ENCODE results near the gene ZBTB20. TPM values are rescaled to one million over a fixed set of nuclear protein-coding genes. Genes with fewer than 3 reads are reported as not detected.

ZBTB20 gene
- total RNA-seq, 6 donors from 2014 or later, result 40.0 to 150 (median 65.8) TPM

DNA sequence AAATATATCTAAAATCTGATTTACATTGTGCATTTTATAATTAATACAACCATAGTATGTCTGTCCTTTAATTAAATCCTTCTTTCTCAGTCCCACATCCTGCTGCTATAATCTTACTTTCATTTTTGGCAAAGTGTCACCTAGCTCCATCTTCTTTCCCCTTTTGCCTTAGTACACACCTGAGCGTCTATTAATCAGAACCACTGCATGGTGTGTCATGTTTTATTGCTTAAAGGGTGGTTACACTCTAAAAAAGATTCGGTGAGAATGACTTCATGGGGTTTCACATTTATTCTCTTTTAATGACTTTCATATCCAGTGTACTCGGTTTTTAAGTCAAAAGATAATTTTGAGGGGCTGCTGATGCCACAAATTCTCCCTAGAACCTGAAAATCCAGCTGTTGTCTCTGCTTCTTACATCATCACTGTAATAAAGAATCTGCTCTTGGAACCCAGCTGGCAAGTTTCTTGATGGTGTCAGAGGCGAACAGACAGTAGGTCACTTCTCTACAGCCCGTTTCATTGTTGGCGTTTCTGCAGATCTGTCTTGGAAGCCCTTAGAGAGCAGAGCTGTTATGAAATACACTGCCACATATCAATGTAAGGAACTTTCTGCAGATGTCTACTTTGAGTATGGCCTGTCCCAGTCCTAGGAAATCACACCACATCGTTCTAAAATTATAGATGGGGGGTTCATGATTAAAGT is 753.6 kb downstream of the ZBTB20 start:
- WGBS, 2 donors, result 80 to 82% methylated on average over 7 of the region's 7 CpGs
- DNase-seq, result no peak
- Histone ChIP-seq H3K36me3 (peaks cover 0 to 4% (median 3%) of the 10 kb centered on the region in 4 donors), H3K27me3 (no peaks in the 10 kb centered on the region), H3K27ac (no peak overlapping the region), H3K4me3 (no peak overlapping the region), H3K4me1 (no peaks in the 10 kb centered on the region), H3K9me3 (no peaks in the 10 kb centered on the region)
- no peak for TF ChIP-seq POLR2AphosphoS5 (IDR thresholded peaks at IDR 0.05)
- no peak for TF ChIP-seq EP300 (IDR thresholded peaks at IDR 0.05)
- ATAC-seq (ENCODE audit: low FRiP score in 2 of 2), result peak in 1 of 2 donors; percentile 54

GRCh38 chr3:114392831-114393230 is 754.3 kb downstream of the ZBTB20 start:
- TF ChIP-seq, protein P1, sequence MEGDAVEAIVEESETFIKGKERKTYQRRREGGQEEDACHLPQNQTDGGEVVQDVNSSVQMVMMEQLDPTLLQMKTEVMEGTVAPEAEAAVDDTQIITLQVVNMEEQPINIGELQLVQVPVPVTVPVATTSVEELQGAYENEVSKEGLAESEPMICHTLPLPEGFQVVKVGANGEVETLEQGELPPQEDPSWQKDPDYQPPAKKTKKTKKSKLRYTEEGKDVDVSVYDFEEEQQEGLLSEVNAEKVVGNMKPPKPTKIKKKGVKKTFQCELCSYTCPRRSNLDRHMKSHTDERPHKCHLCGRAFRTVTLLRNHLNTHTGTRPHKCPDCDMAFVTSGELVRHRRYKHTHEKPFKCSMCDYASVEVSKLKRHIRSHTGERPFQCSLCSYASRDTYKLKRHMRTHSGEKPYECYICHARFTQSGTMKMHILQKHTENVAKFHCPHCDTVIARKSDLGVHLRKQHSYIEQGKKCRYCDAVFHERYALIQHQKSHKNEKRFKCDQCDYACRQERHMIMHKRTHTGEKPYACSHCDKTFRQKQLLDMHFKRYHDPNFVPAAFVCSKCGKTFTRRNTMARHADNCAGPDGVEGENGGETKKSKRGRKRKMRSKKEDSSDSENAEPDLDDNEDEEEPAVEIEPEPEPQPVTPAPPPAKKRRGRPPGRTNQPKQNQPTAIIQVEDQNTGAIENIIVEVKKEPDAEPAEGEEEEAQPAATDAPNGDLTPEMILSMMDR (IDR thresholded peaks at IDR 0.05), result no peak
- TF ChIP-seq EP300 (IDR thresholded peaks at IDR 0.05) (no peak), POLR2AphosphoS5 (IDR thresholded peaks at IDR 0.05) (no peak), POLR2A (IDR thresholded peaks at IDR 0.05) (no peak)
- H3K36me3 ChIP-seq, result peaks cover 0 to 10% (median 7%) of the 10 kb centered on the region in 4 donors
- no peak for ATAC-seq (ENCODE audit: low FRiP score in 2 of 2)
- no peaks in the 10 kb centered on the region for H3K9me3 ChIP-seq
- no peak overlapping the region for H3K4me3 ChIP-seq
- no peak for DNase-seq
- H3K27ac ChIP-seq, result no peak overlapping the region
- WGBS, 2 donors, result 93 to 95% methylated on average over 2 of the region's 2 CpGs
- no peaks in the 10 kb centered on the region for H3K27me3 ChIP-seq
- H3K4me1 ChIP-seq, result no peaks in the 10 kb centered on the region

DNA sequence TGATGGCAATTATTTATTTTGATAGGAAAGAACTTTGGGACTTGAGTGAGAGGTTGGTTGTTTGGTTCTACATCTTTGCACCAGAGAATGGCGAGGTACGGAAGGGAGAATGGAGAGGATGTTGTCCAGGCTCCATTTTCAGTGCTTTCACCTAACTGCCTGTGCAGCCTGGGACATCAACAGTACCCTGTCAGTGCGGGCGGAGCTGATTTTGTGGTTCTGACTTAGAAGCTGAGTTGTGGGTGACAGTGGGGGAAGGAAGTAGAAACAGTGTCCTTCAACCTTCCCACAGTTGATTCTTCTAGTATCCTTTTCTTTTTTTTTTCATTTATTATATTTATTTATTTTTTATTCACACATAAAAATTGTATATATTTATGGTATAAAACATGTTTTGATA is 757.9 kb downstream of the ZBTB20 start:
- no peak for DNase-seq
- Histone ChIP-seq H3K9me3 (no peaks in the 10 kb centered on the region), H3K27me3 (no peaks in the 10 kb centered on the region), H3K4me3 (no peak overlapping the region), H3K4me1 (peaks cover 0 to 8% (median 6%) of the 10 kb centered on the region in 4 donors), H3K27ac (no peak overlapping the region), H3K36me3 (peaks cover 0 to 14% (median 8%) of the 10 kb centered on the region in 4 donors)
- no peak for TF ChIP-seq EP300 (IDR thresholded peaks at IDR 0.05)
- TF ChIP-seq POLR2A (IDR thresholded peaks at IDR 0.05), result no peak
- TF ChIP-seq POLR2AphosphoS5 (IDR thresholded peaks at IDR 0.05), result no peak
- TF ChIP-seq, protein P1 (IDR thresholded peaks at IDR 0.05), result no peak
- 88 to 96% methylated on average over 4 of the region's 4 CpGs for WGBS, 2 donors
- no peak for ATAC-seq (ENCODE audit: low FRiP score in 2 of 2)

DNA sequence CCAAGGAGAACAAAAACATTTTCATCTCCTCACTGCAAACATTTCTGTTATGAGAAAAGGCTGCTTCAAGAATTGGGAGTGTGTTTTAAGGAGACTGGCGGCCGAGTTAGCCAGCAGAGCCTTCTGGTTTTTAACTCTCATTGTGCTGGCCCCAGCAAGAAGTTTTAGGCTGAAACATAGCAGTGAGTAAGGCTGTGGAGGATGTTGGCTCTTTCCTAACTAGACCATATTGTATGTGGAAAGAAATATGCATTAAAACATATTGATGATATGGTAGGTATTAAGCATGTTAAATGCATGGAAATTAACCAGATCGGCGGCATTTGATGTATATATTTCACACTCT is 762.6 kb downstream of the ZBTB20 start:
- Histone ChIP-seq H3K4me1 (peaks cover 0 to 14% (median 9%) of the 10 kb centered on the region in 4 donors), H3K27ac (peak overlapping the region in 3 of 4 donors; percentile 65 to 83 (median 81)), H3K27me3 (no peaks in the 10 kb centered on the region), H3K36me3 (peaks cover 0 to 17% (median 9%) of the 10 kb centered on the region in 4 donors), H3K4me3 (peak overlapping the region in 3 of 4 donors; percentile 25 to 48 (median 47)), H3K9me3 (no peaks in the 10 kb centered on the region)
- WGBS, 2 donors, result 58 to 61% methylated on average over 4 of the region's 4 CpGs
- no peak for ATAC-seq (ENCODE audit: low FRiP score in 2 of 2)
- TF ChIP-seq EP300 (IDR thresholded peaks at IDR 0.05) (no peak), POLR2A (IDR thresholded peaks at IDR 0.05) (no peak), POLR2AphosphoS5 (IDR thresholded peaks at IDR 0.05) (no peak)
- TF ChIP-seq, protein P1 (IDR thresholded peaks at IDR 0.05), result no peak
- no peak for DNase-seq

GRCh38 chr3:114383875-114384557 is 763.1 kb downstream of the ZBTB20 start:
- Histone ChIP-seq H3K27ac (peak overlapping the region; percentile 65 to 83 (median 76)), H3K36me3 (peaks cover 0 to 21% (median 10%) of the 10 kb centered on the region in 4 donors), H3K4me3 (peak overlapping the region in 3 of 4 donors; percentile 25 to 48 (median 47)), H3K9me3 (no peaks in the 10 kb centered on the region), H3K27me3 (no peaks in the 10 kb centered on the region), H3K4me1 (peaks cover 0 to 14% (median 9%) of the 10 kb centered on the region in 4 donors)
- TF ChIP-seq, protein P1 (IDR thresholded peaks at IDR 0.05), result peak; percentile 75 to 97 (median 88)
- no peak for TF ChIP-seq EP300 (IDR thresholded peaks at IDR 0.05)
- peak; percentile 94 to 95 for ATAC-seq (ENCODE audit: low FRiP score in 2 of 2)
- 18 to 19% methylated on average over 12 of the region's 12 CpGs for WGBS, 2 donors
- peak in 1 of 2 donors; percentile 73 for DNase-seq
